HG02623 (cell line): ENCODE results near the gene HDAC11.
"Not testable (repeated sequence)": the region's sequence is repeated elsewhere in the genome, so short reads cannot be mapped to it uniquely, and the experiment has no call there.

Source experiments
- ATAC-seq: cut with Tn5 transposase; IDR thresholded peaks from one replicate; pipeline ENCODE4 v1.9.1; 2021; ENCODE audit warnings: moderate library complexity; ENCODE audit not compliant: unreplicated experiment

HDAC11 gene

GRCh38 chr3:13479582-13480339, at the start of gene HDAC11:
HDAC11 (plus strand) TSS chr3:13480306; CDS start chr3:13480348, 42 bp downstream.
- peak; percentile 95 for ATAC-seq

- ATAC-seq = not testable (repeated sequence)
These were observed 49.7 kb upstream of the HDAC11 start for GRCh38 chr3:13430411-13430875.

- ATAC-seq = no peak
These were observed 48.0 kb upstream of the HDAC11 start for GRCh38 chr3:13432093-13432492.

- no peak for ATAC-seq
These were observed 46.2 kb upstream of the HDAC11 start for GRCh38 chr3:13433912-13434311.

- not testable (repeated sequence) for ATAC-seq
These were observed 43.9 kb upstream of the HDAC11 start for GRCh38 chr3:13436213-13436612.

GRCh38 chr3:13440204-13440817, 39.8 kb upstream of the HDAC11 start:
- ATAC-seq = no peak

- not testable (repeated sequence) for ATAC-seq
These were observed 37.2 kb upstream of the HDAC11 start for GRCh38 chr3:13442882-13443281.

- peak; percentile 2 for ATAC-seq
These were observed 28.8 kb upstream of the HDAC11 start for GRCh38 chr3:13451301-13451673.

- ATAC-seq = no peak
These were observed 27.4 kb upstream of the HDAC11 start for GRCh38 chr3:13452490-13453335.

- no peak for ATAC-seq
These were observed 24.5 kb upstream of the HDAC11 start for GRCh38 chr3:13455644-13456043.

- ATAC-seq = no peak
These were observed 22.5 kb upstream of the HDAC11 start for GRCh38 chr3:13457593-13457992.

GRCh38 chr3:13459605-13460340, 20.3 kb upstream of the HDAC11 start:
- no peak for ATAC-seq

- no peak for ATAC-seq
These were observed 19.8 kb upstream of the HDAC11 start for GRCh38 chr3:13460341-13460736.

- ATAC-seq = no peak
These were observed 18.7 kb upstream of the HDAC11 start for GRCh38 chr3:13461169-13462124.

- no peak for ATAC-seq
These were observed 17.9 kb upstream of the HDAC11 start for GRCh38 chr3:13462125-13462629.

GRCh38 chr3:13462822-13463221, 17.3 kb upstream of the HDAC11 start:
- ATAC-seq = no peak

- no peak for ATAC-seq
These were observed 16.3 kb upstream of the HDAC11 start for GRCh38 chr3:13463618-13464400.

- no peak for ATAC-seq
These were observed 14.8 kb upstream of the HDAC11 start for GRCh38 chr3:13465236-13465873.
